CD4-positive, alpha-beta T cell treated with Interleukin-2 at 100 ng/mL for 4 hours (primary cell): Measurements from ENCODE around the gene PKD1L1.

Source experiments
- DNase-seq: peaks from one replicate; pipeline ENCODE4 v3.0.0-alpha.2; 2020; ENCODE audit warnings: low spot score

PKD1L1 gene

GRCh38 chr7:47905076-47905920 is 43.0 kb downstream of the PKD1L1 start:
- DNase-seq: no peak

- DNase-seq: no peak
Observed at GRCh38 chr7:47902013-47902412, 46.3 kb downstream of the PKD1L1 start.

GRCh38 chr7:47901542-47901941 is 46.7 kb downstream of the PKD1L1 start:
- DNase-seq: no peak

- DNase-seq: no peak
Observed at GRCh38 chr7:47897831-47898230, 50.4 kb downstream of the PKD1L1 start.

- DNase-seq: no peak
Observed at GRCh38 chr7:47896809-47897423, 51.4 kb downstream of the PKD1L1 start.

GRCh38 chr7:47895026-47895425 is 53.2 kb downstream of the PKD1L1 start:
- no peak for DNase-seq

- no peak for DNase-seq
Observed at GRCh38 chr7:47893721-47894365, 54.4 kb downstream of the PKD1L1 start.

- no peak for DNase-seq
Observed at GRCh38 chr7:47893238-47893637, 55.0 kb downstream of the PKD1L1 start.

GRCh38 chr7:47890606-47891005 is 57.7 kb downstream of the PKD1L1 start:
- no peak for DNase-seq

- DNase-seq: no peak
Observed at GRCh38 chr7:47890125-47890524, 58.1 kb downstream of the PKD1L1 start.

- DNase-seq: no peak
Observed at GRCh38 chr7:47889723-47890122, 58.5 kb downstream of the PKD1L1 start.

GRCh38 chr7:47888371-47889265 is 59.6 kb downstream of the PKD1L1 start:
- DNase-seq: no peak

- no peak for DNase-seq
Observed at GRCh38 chr7:47887016-47887640, 61.1 kb downstream of the PKD1L1 start.

GRCh38 chr7:47885987-47886811 is 62.1 kb downstream of the PKD1L1 start:
- DNase-seq: no peak

- no peak for DNase-seq
Observed at GRCh38 chr7:47885309-47885986, 62.8 kb downstream of the PKD1L1 start.

- DNase-seq: no peak
Observed at GRCh38 chr7:47884675-47885074, 63.6 kb downstream of the PKD1L1 start.

- no peak for DNase-seq
Observed at GRCh38 chr7:47882635-47883034, 65.6 kb downstream of the PKD1L1 start.

- DNase-seq: no peak
Observed at GRCh38 chr7:47881256-47881655, 67.0 kb downstream of the PKD1L1 start.

GRCh38 chr7:47878662-47879061 is 69.6 kb downstream of the PKD1L1 start:
- no peak for DNase-seq

GRCh38 chr7:47877336-47877735 is 70.9 kb downstream of the PKD1L1 start:
- DNase-seq: no peak
